IMR-90 (cell line): Measurements from ENCODE around the gene SKAP1. TPM values are rescaled to one million over a fixed set of nuclear protein-coding genes. Genes with fewer than 3 reads are reported as not detected.

Source experiments
- ATAC-seq: fragments of 200-7000 bp; cut with Tn5 transposase; 2 replicates; pipeline ENCODE4 v1.9.1; 2020; ENCODE audit warnings: low read depth, mild to moderate bottlenecking, moderate library complexity
- BruUV-seq: library from RNA; stranded (reverse); fragments of 400-500 nt; replicated peaks from 2 replicates; lab custom pipeline; 2021; lab: Mats Ljungman, UMichigan
- CTCF ChIA-PET: fragments of 300-600 bp; formaldehyde crosslinking; extraction: SDS; loops from one replicate; lab custom pipeline; 2021; ENCODE audit warnings: antibody characterized with exemption; lab: Yijun Ruan, JAX
- POLR2A ChIA-PET: fragments of 300-600 bp; sonication (Branson Sonifier 250); formaldehyde crosslinking; loops from one replicate; lab custom pipeline; 2022; ENCODE audit warnings: antibody characterized with exemption; ENCODE audit not compliant: unreplicated experiment; lab: Charles Lee
- DNase-seq: peaks from one replicate; pipeline ENCODE4 v3.0.0; 2013
- H2AFZ ChIP-seq: replicated peaks from 2 replicates; pipeline ENCODE3; 2013; ENCODE audit warnings: low read length, mild to moderate bottlenecking; ENCODE audit not compliant: poor library complexity
- H2AK5ac ChIP-seq: 2 replicates; pipeline ENCODE4 v1.6.1; 2013; ENCODE audit warnings: low read depth, low read length, inconsistent platforms
- H2AK9ac ChIP-seq: replicated peaks from 2 replicates; pipeline ENCODE3; 2013; ENCODE audit warnings: mild to moderate bottlenecking, low read depth, low read length, moderate library complexity; ENCODE audit not compliant: poor library complexity
- H2BK120ac ChIP-seq: 2 replicates; pipeline ENCODE4 v1.6.1; 2013; ENCODE audit warnings: low read depth, low read length, inconsistent platforms
- H2BK15ac ChIP-seq: 3 replicates; pipeline ENCODE4 v1.6.1; 2013; ENCODE audit warnings: low read depth, low read length, inconsistent platforms
- H2BK20ac ChIP-seq: 2 replicates; pipeline ENCODE4 v1.6.1; 2013; ENCODE audit warnings: low read depth, mild to moderate bottlenecking, inconsistent platforms, low read length, moderate library complexity
- H2BK5ac ChIP-seq: 2 replicates; pipeline ENCODE4 v1.6.1; 2013; ENCODE audit warnings: mild to moderate bottlenecking, low read depth, low read length, inconsistent platforms; ENCODE audit not compliant: poor library complexity, severe bottlenecking
- H3K14ac ChIP-seq: replicated peaks from 2 replicates; pipeline ENCODE4 v1.6.1; 2013; ENCODE audit warnings: low read depth, low read length, inconsistent platforms
- H3K18ac ChIP-seq: 2 replicates; pipeline ENCODE4 v1.6.1; 2013; ENCODE audit warnings: low read depth, low read length, control low read depth
- H3K23ac ChIP-seq: 2 replicates; pipeline ENCODE4 v1.6.1; 2013; ENCODE audit warnings: low read depth, low read length, inconsistent platforms
- H3K27ac ChIP-seq: 2 replicates; pipeline ENCODE4 v1.5.1; 2013; ENCODE audit warnings: mild to moderate bottlenecking, control low read depth, low read length; ENCODE audit not compliant: insufficient read depth
- H3K27me3 ChIP-seq: 2 replicates; pipeline ENCODE4 v1.6.1; 2013; ENCODE audit warnings: low read length; ENCODE audit not compliant: control insufficient read depth, insufficient read depth
- H3K36me3 ChIP-seq: 2 replicates; pipeline ENCODE4 v1.6.1; 2013; ENCODE audit warnings: low read length, mixed read lengths; ENCODE audit not compliant: control insufficient read depth, insufficient read depth
- H3K4ac ChIP-seq: 2 replicates; pipeline ENCODE4 v1.6.1; 2013; ENCODE audit warnings: low read depth, low read length, inconsistent platforms
- H3K4me1 ChIP-seq: 2 replicates; pipeline ENCODE4 v1.6.1; 2013; ENCODE audit warnings: low read length, mixed read lengths; ENCODE audit not compliant: control insufficient read depth, insufficient read depth
- H3K4me2 ChIP-seq: 2 replicates; pipeline ENCODE4 v1.6.1; 2013; ENCODE audit warnings: low read depth, mild to moderate bottlenecking, control low read depth, low read length, moderate library complexity
- H3K4me3 ChIP-seq: 2 replicates; pipeline ENCODE4 v1.5.1; 2013; ENCODE audit warnings: low read depth, mild to moderate bottlenecking, control low read depth, low read length, moderate library complexity; ENCODE audit not compliant: insufficient read depth
- H3K56ac ChIP-seq: 2 replicates; pipeline ENCODE4 v1.6.1; 2013; ENCODE audit warnings: low read length, inconsistent platforms; ENCODE audit not compliant: insufficient read depth; ENCODE audit errors: extremely low read depth
- H3K79me1 ChIP-seq, 2 experiments: 2 replicates each; pipeline ENCODE4 v1.6.1; 2013; ENCODE audit warnings: low read length in 2 of 2, inconsistent platforms in 1 of 2, low read depth in 1 of 2
- H3K9ac ChIP-seq: 2 replicates; pipeline ENCODE4 v1.6.1; 2013; ENCODE audit warnings: low read depth, low read length, control low read depth
- H3K9me1 ChIP-seq: 2 replicates; pipeline ENCODE4 v1.6.1; 2013; ENCODE audit warnings: low read length, inconsistent platforms; ENCODE audit not compliant: insufficient read depth
- H3K9me3 ChIP-seq: 2 replicates; pipeline ENCODE4 v1.6.1; 2013; ENCODE audit warnings: low read length; ENCODE audit not compliant: control insufficient read depth, insufficient read depth
- H4K20me1 ChIP-seq: 2 replicates; pipeline ENCODE4 v1.6.1; 2013; ENCODE audit warnings: low read length, inconsistent platforms; ENCODE audit not compliant: insufficient read depth
- H4K5ac ChIP-seq: 2 replicates; pipeline ENCODE4 v1.6.1; 2013; ENCODE audit warnings: mild to moderate bottlenecking, low read depth, low read length, control low read depth
- H4K8ac ChIP-seq, 2 experiments: 2 replicates each; pipeline ENCODE4 v1.6.1; 2013; ENCODE audit warnings: low read depth in 2 of 2, low read length in 2 of 2, control low read depth in 1 of 2, inconsistent platforms in 1 of 2
- H4K91ac ChIP-seq: 2 replicates; pipeline ENCODE4 v1.6.1; 2013; ENCODE audit warnings: low read depth, low read length, inconsistent platforms; ENCODE audit not compliant: insufficient read depth
- BHLHE40 ChIP-seq: fragments of 150-350 bp; IDR thresholded peaks from 2 replicates; pipeline ENCODE4 v1.6.1; 2016; ENCODE audit warnings: mild to moderate bottlenecking, low read depth, low read length
- CEBPB ChIP-seq: IDR thresholded peaks from 2 replicates; pipeline ENCODE4 v1.6.1; 2012; ENCODE audit warnings: low read depth, low read length, improper control_type of control experiment
- CHD1 ChIP-seq: IDR thresholded peaks from 2 replicates; pipeline ENCODE4 v1.6.1; 2012; ENCODE audit warnings: low read depth, low read length, improper control_type of control experiment
- MAZ ChIP-seq: IDR thresholded peaks from 2 replicates; pipeline ENCODE4 v1.6.1; 2012; ENCODE audit warnings: low read depth, mild to moderate bottlenecking, low read length, improper control_type of control experiment, moderate library complexity, borderline replicate concordance
- MXI1 ChIP-seq: IDR thresholded peaks from 2 replicates; pipeline ENCODE4 v1.6.1; 2012; ENCODE audit warnings: low read depth, mild to moderate bottlenecking, low read length, moderate library complexity, borderline replicate concordance
- NFE2L2 ChIP-seq: fragments of 150-350 bp; IDR thresholded peaks from 2 replicates; pipeline ENCODE4 v1.6.1; 2016; ENCODE audit warnings: low read depth, mild to moderate bottlenecking, low read length
- POLR2A ChIP-seq: IDR thresholded peaks from 2 replicates; pipeline ENCODE4 v1.6.1; 2012; ENCODE audit warnings: mild to moderate bottlenecking, low read depth, low read length
- RAD21 ChIP-seq: IDR thresholded peaks from 2 replicates; pipeline ENCODE4 v1.6.1; 2012; ENCODE audit warnings: low read length, improper control_type of control experiment
- RFX5 ChIP-seq: IDR thresholded peaks from 2 replicates; pipeline ENCODE4 v1.8.0; 2012; ENCODE audit warnings: low read depth, mild to moderate bottlenecking, low read length, moderate library complexity
- USF2 ChIP-seq: fragments of 150-350 bp; IDR thresholded peaks from 2 replicates; pipeline ENCODE4 v1.6.1; 2017; ENCODE audit warnings: mild to moderate bottlenecking, antibody characterized with exemption, low read length, low read depth
- WGBS, 2 experiments: methylation state at CpG; one replicate each; pipeline versions ENCODE4 v1.1.5 to v1.1.7; 2013; ENCODE audit warnings: missing lambda C conversion rate in 2 of 2; ENCODE audit not compliant: insufficient read length in 1 of 2; ENCODE audit errors: extremely low coverage in 2 of 2; 5-methylcytosine and 5-hydroxymethylcytosine counted together
- dilution Hi-C: fragments of 300-500 bp; cut with HindIII; formaldehyde crosslinking; loops from one replicate; pipeline ENCODE4 v1.14.3; 2018; ENCODE audit warnings: low sequenced_read_pairs; ENCODE audit not compliant: unreplicated experiment
- in situ Hi-C: fragments of 300-500 bp; cut with MboI; formaldehyde crosslinking; loops from 3 replicates; pipeline ENCODE4 v1.14.3; 2019; ENCODE audit warnings: low sequenced_read_pairs, inconsistent platforms, mixed read lengths
- intact Hi-C: fragments of 100-400 bp; cut with micrococcal nuclease; formaldehyde crosslinking; loops from 2 replicates; pipeline ENCODE4 v1.10.0; 2022
- polyA plus RNA-seq, 3 experiments: library from polyadenylated mRNA; depleted of rRNA; stranded (reverse); fragments of >200 nt; gene quantifications; 2 replicates each; pipeline ENCODE4 v1.2.3, GENCODE V29; 2012; ENCODE audit warnings: low replicate concordance in 1 of 3
- total RNA-seq: library from RNA; depleted of rRNA; stranded (reverse); fragments of >200 nt; gene quantifications from 2 replicates; pipeline ENCODE4 v1.2.3, GENCODE V29; 2012

SKAP1 gene
- total and polyA plus RNA-seq, 2 of the 4 experiments (the other 2 are of a cell fraction), result not detected

- ATAC-seq, result no peak
- in situ Hi-C loops, result no loop called here
- CTCF ChIA-PET, result interaction anchor here (0.7 kb wide), 1 partner anchor 11 kb away, joined by 3 read pairs; no protein-coding TSS in a partner anchor
Measured at GRCh38 chr17:48202959-48203358, 227.1 kb downstream of the SKAP1 start.

More at GRCh38 chr17:48202959-48203358, 227.1 kb downstream of the SKAP1 start:
- H4K5ac ChIP-seq, result no peak overlapping the region
- BruUV-seq, result no TSS peak
- no peaks in the 10 kb centered on the region for H3K4me1 ChIP-seq
- H3K56ac ChIP-seq, result no peak overlapping the region
- H3K9ac ChIP-seq, result no peak overlapping the region
- H3K27me3 ChIP-seq, result peaks cover 43% of the 10 kb centered on the region
- H4K8ac ChIP-seq, result no peak overlapping the region
- no peak overlapping the region for H2BK5ac ChIP-seq
- H3K18ac ChIP-seq, result no peak overlapping the region
- H4K91ac ChIP-seq, result no peak overlapping the region
- no peaks in the 10 kb centered on the region for H3K79me1 ChIP-seq
- no peak overlapping the region for H3K27ac ChIP-seq
- no peak overlapping the region for H3K23ac ChIP-seq
- H2AK5ac ChIP-seq, result no peak overlapping the region
- H3K9me3 ChIP-seq, result no peaks in the 10 kb centered on the region
- no peak overlapping the region for H2AK9ac ChIP-seq
- H3K4me2 ChIP-seq, result no peak overlapping the region
- H3K4ac ChIP-seq, result no peak overlapping the region
- H3K9me1 ChIP-seq, result no peaks in the 10 kb centered on the region
- intact Hi-C loops, result no loop called here
- no peaks in the 10 kb centered on the region for H4K20me1 ChIP-seq
- H3K14ac ChIP-seq, result no peak overlapping the region
- WGBS, 2 experiments, result 0% methylated on average over 2 of the region's 2 CpGs; no CpG with 5 or more reads in 1 of the 2 experiments
- TF ChIP-seq RFX5 (no peak), USF2 (no peak), NFE2L2 (no peak), MXI1 (no peak), BHLHE40 (no peak), RAD21 (no peak), CHD1 (no peak), MAZ (no peak), POLR2A (no peak), CEBPB (no peak)
- DNase-seq, result no peak
- POLR2A ChIA-PET, result no interaction called here
- no peak overlapping the region for H2BK15ac ChIP-seq
- H2AFZ ChIP-seq, result no peak overlapping the region
- H2BK20ac ChIP-seq, result no peak overlapping the region
- H3K36me3 ChIP-seq, result no peaks in the 10 kb centered on the region
- no peak overlapping the region for H2BK120ac ChIP-seq
- H3K4me3 ChIP-seq, result no peak overlapping the region
- dilution Hi-C loops, result no loop called here
